GM19455 (cell line): ENCODE results near the gene TMEM91.
A peak's percentile ranks its signal among the peaks of the same experiment; 100 is the strongest.
"Not testable (repeated sequence)": the region's sequence is repeated elsewhere in the genome, so short reads cannot be mapped to it uniquely, and the experiment has no call there.

Experiments
- ATAC-seq: cut with Tn5 transposase; IDR thresholded peaks from one replicate; pipeline ENCODE4 v1.9.1; 2021; ENCODE audit not compliant: unreplicated experiment

The TMEM91 gene

DNA sequence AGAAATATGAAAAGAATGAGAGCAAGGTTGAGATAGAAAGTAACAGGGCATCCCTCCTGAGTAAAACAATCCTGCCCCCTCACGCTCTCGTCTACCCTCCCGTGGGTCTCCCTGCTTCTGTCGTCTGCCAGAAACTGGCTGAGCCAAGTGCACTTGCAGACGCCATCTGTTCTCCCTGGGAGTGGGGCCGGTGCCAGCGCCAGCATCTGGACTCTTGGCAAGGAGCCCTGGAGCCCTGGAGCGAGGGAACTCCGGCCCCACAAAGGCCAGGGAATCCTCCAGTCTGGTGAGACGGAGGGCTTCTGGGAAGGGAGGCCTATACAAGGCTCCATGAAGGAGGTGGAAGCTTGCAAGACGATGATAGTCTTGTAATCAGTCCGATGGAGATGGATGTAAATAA, 2.3 kb upstream of the TMEM91 start:
- ATAC-seq, result no peak

DNA sequence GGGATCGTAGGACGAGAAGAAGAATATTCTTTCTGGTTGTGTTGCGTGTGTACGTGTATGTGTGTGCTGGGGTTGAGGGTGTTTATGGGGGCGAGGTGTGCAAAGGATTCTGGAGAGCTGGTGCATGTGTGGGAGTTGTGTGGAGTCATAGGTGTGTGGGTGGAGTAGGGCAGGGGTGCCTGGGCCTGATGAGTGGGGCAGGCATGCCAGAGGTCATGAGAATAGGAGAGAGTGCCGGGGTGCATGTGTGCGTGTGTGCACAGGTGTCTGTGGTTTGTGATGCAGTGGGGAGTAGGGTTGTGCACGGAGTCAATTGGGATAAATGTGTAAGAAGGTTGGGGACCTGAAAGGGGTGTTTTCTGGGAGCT, 649 bp downstream of the TMEM91 start:
- no peak for ATAC-seq

DNA sequence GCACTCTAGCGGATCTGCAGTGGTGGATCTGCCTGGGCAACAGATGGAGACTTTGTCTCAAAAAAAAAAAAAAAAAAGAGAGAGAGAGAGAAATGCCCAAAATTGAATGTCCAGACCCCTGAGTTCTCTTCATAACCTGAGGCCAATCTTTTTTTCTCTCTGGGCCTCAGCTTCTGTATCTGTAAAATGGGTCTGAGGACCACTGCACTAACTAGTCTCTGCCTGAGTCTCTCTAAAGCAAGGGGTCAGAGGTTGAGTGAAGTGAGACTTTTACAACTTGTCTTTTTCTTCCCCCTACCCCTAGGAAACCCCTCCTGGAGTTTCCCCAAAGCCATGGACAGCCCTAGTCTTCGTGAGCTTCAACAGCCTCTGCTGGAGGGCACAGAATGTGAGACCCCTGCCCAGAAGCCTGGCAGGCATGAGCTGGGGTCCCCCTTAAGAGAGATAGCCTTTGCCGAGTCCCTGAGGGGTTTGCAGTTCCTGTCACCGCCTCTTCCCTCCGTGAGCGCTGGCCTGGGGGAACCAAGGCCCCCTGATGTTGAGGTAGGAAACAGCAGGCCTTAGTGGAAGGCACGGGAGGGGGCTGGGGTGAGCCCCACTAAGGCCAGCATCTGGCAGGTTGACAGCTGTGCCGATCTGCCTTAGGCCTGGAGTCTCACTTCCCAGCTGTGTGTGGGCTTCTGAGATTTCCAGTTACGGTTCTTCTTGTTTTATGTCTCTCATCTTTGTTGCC, 1.8 kb downstream of the TMEM91 start:
- no peak for ATAC-seq

DNA sequence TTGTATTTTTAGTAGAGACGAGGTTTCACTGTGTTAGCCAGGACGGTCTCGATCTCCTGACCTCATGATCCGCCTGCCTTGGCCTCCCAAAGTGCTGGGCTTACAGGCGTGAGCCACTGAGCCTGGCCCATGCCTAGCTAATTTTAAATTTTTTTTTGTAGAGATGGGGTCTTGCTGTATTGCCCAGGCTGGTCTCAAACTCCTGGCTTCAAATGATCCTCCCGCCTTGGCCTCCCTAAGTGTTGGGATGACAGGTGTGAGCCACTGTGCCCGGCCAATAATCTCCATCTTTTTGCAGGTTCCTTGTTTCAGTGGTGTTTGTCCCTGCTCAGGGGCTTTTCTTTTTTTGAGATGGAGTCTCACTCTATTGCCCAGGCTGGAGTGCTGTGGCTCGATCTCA, 5.2 kb downstream of the TMEM91 start:
- ATAC-seq, result not testable (repeated sequence)

DNA sequence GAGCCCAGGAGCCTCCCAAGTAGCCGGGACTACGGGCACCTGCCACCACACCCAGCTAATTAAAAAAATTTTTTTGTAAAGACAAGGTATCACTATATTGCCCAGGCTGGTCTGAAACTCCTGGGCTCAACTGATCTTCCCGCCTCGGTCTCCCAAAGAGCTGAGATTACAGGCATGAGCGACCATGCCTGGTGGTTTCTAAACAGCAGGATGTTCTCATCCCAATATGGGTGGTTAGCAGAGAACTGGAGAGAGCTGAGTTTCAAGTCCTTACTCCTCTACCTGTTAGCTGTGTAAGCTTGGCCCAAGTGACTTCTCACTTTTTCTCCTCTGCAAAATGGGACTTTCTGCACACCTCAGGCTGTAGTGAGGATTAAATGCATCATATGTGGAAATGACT, 8.0 kb downstream of the TMEM91 start:
- no peak for ATAC-seq

DNA sequence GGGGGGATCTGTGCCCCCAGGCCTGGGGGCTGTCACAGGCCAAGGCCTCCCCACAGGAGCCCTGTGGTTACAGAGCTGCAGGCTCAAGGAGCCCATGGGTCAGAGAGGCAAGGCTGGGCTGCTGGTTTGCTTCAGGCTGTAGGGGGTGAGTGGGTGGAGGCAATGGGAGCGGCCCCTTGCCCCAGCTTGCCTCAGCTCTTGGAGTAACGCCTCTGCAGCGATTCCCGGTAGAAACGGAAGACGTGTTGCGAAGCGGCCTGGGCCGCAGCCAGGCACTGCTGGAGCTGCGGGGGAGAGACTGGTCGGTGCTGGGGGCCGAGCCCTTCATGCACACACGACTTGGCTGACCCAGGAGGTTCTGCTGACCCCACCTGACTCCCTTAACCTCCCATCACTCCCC, 10.1 kb downstream of the TMEM91 start:
- no peak for ATAC-seq

DNA sequence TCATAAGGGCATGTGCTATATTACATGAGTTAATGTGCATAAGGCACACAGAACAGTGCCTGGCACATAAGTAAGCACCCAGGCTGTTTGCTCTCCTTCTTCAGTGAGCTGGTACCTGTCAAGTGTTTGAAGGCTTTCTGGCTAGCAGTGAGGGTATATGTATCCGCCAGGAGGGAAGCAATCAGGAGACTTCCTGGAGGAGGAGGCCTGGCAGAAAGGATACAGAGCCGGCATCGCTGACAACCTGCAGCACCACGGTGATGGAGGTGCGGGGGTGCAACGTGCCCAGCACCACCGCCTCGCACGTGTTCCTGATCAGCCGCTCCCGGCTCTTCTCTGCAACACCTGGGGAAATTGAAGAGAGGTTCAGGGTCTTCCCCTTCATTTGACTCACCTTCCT, 15.3 kb downstream of the TMEM91 start:
- no peak for ATAC-seq

DNA sequence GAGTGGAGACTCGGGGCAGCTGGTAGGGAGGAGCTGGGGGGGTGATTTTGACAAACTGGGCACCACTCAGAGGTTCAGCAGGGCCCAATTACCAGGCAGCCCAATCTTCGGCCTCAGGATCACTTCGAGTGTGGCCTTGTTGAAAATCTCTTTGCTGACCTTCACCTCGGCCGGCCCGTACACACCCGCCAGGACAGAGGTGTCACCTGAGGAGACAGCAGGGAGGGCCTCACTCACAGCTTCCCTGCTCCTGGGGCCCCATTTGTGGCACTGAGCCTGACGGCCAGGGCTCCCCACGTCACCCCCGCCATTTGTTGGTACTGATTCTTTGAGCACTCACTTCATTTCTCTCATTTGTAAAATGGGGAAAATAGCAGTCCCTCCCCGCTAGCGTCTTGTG, 16.4 kb downstream of the TMEM91 start:
- ATAC-seq, result no peak

DNA sequence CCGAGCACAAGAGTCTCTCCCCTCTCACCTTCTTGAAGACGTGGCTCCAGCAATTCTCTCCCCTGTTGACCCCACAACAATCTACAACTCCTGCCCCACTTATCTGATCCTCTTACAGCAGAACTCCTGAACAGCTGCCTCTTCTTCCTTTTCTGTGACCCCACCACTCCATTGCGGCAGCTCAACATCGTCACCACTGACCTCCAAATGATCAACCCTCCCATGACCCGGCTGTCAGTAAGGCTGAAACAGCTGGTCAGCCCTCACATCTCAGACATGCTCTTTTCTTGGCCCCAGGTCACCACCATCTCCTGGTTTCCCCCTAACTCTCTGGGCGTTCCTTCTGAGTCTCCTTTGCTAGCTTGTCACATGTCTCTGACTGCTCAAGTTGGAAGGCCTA, 19.0 kb downstream of the TMEM91 start:
- ATAC-seq, result no peak

DNA sequence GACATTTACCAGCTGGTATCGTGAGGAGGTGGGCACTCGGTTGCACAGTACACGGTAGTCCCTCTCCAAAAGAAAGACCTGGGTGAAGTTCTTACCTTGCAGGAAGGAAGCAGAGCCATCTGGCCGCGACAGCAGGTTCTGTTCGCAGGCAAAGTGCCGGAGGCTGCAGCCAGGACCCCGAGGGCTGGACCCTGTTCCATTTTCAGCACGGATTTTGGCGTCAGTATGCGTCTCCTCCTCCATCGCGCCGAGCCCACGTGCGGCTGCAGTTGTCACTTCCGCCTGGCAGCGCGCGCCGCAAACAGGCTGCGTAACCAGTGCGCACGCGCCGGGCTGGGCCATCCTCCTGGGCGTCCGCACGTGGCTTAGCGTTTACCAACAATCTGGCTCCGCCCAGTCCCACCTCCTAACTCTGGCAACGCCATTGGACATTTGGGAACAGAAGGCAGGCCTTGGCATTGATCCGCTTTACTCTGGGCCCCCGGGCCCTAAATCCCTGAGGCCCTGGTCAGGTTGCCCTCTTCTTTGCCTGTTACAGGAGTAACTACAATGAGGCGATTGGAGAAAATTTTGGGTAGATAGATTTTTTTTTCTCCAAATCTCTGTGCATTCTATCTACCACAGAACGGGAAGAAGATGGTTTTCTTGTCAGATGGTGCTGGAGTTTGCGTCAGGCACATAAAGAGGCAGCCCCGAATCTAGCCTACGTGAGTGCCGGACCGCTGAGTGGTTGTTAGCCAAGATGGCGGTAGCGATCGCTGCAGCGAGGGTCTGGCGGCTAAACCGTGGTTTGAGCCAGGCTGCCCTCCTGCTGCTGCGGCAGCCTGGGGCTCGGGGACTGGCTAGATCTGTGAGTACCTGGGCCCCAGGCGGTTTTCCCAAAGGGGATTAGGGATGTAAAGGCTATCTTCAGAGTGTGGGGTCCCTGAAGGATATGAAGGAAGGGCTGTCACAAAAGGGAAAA, 21.0 kb downstream of the TMEM91 start, which contains the start of the genes BCKDHA and EXOSC5:
BCKDHA (plus strand) TSS at position 733 of the 964 bp plus-strand sequence; CDS start at position 743, 10 bp downstream.
EXOSC5 (minus strand) TSS at position 274 of the 964 bp plus-strand sequence; CDS start at position 243, 31 bp downstream.
- ATAC-seq, result peak; percentile 78

DNA sequence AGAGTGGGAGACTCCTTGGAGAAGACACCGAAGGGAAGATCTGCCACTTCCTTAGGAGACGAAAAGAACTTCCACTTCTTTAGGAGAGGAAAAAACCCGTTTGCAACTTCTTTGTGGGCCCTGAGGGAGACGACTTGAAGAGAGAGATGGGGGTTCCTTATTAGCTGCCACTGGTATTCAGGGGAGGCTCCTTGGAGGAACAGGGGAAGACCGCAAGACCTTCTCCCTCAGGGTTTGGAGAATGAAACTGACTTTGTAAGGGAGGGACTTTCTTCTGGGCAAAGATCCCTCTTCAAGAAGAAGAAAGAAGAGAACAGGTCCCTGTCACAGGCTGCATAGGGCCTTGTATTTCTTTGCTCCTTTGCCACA, 21.7 kb downstream of the TMEM91 start:
- ATAC-seq, result no peak

DNA sequence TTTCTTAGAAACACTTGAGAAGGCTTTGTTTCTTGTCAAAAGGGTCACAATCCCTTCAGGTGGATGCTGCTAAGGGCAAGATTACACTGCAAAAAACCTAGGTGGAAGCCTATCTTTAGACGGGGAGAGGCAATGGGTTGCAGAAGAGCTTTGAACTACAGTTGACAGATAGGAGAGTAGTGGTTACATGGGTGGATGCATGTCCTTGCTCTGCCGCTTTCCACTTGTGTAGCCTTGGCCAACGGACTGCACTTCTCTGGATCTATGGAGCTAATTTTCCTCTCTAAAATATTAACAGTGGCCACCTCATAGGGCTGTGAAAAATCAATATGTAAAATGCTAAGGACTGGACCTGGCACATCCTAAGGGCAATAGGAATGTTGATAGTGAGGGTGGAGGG, 22.3 kb downstream of the TMEM91 start:
- ATAC-seq, result no peak

DNA sequence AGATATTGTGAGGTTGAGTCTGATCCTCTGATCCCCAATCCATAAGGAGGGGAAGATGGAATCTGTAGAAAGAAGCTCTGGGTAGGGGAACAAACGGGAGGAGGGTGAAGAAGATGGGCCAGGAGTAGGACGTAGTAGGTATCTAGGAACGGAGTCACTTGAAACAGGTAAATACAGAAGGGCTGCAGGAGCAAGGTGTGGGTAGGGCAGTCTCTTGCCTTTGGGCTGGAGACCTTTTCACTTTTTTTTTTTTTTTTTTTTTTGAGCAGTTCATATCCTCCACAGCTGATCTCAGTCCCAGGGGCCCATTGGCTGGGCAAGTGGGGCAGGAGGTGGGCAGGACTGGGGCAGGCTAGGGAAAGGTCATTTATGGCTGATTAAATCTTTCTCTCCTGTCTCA, 22.8 kb downstream of the TMEM91 start:
- no peak for ATAC-seq

DNA sequence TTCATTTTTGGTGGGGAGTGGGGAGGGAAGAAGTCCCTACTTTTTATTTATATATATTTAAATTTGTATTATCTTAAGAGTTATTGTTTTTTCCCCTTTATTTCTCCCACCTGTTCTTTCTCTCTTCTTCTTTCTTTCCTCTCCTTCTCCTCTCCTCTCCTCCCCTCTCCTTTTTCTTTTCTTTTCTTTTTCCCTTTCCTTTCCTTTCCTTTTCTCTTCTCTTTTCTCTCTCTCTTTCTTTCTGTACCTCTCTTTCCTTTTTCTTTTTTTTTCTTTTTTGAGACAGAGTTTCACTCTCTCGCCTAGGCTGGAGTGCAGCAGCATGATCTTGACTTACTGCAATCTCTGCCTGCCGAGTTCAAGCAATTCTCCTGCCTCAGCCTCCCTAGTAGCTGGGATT, 23.2 kb downstream of the TMEM91 start:
- ATAC-seq, result no peak

DNA sequence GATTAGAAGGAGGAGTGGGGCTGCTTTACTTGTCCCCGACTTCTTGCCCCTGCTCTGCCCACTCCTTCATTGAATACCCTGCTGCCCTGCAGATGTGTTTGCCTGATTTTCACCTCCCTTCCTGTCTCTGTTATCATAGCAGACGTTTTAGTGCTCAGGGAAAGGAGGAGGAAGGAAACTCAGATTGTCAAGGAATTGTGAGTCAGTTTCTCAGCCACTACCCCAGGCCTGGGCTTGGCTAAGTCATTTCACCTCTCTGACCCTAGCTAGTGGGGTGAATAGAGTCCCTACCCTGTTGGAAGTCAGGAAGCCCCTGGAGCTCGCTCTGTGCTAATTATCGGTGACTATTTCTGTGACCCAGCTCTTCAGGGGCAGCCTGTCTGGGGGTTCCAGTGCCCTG, 25.1 kb downstream of the TMEM91 start:
- no peak for ATAC-seq

DNA sequence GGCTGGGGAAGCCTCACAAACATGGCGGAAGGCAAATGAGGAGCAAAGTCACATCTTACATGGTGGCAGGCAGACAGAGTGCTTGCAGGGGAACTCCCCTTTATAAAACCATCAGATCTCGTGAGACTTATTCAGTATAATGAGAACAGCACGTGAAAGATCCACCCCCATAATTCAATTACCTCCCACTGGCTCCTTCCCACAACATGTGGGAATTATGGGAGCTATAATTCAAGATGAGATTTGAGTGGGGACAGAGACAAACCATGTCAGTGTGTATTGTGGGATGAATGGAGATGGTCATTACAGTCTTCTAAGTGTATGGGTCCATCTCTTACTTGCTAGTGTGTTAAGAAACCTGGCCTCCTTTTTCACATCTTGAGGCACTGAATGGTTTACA, 25.7 kb downstream of the TMEM91 start:
- ATAC-seq, result no peak

DNA sequence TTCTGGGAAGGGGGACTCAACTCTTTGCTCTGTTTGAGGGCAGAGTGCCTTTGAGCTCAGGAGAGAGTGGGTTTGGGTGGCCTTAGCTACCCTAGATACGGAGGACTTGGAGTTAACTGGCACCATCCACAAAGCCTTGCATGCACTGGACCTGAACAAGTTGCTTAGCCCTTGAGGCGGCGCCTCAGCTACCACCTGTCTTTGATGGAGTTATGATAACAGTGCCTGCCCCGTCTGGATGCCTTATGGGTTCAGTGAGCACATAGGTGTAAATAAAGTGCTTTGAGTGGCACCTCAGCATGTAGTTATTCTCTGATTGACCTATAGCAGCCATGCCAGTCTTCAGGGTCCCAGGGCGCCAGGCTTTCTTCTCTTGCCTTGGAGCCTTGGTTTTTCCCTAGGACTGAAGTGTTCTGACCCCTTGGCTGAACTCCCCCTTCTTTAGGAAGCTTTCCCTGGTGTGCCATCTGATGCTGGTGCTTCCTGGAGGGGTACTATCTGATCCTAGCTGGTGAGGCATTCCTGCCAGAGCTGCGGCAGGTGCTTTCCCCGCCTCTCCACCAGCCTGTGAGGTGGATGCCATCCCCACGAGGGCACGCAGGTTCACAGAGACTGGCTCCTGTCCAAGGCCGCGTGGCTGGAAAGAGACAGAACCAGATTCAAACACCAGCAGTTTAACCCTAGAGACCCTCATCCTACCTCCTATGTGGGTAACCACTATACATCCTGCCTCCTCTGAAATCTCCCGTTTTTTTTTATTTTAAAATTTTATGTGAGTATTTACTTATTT, 27.0 kb downstream of the TMEM91 start:
- ATAC-seq, result no peak

DNA sequence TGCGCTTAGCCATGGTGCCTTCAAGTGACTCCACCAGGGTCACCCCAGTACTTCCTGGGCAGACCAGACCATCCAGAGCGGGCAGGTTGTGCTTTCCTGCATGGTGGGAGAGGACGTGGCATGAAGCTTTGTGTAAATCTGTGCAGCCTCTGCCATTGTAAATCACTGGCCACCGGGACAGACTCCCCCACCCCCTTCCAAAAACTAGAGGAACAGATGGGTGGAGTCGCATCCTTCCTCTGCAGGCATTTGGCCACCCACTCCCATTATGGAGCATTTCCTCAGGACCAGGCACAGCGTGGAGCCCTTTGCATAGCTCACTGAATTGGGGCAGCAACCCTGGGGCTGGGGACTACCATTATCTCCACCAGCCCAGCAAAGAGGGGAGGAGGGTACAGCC, 29.4 kb downstream of the TMEM91 start:
- ATAC-seq, result no peak

DNA sequence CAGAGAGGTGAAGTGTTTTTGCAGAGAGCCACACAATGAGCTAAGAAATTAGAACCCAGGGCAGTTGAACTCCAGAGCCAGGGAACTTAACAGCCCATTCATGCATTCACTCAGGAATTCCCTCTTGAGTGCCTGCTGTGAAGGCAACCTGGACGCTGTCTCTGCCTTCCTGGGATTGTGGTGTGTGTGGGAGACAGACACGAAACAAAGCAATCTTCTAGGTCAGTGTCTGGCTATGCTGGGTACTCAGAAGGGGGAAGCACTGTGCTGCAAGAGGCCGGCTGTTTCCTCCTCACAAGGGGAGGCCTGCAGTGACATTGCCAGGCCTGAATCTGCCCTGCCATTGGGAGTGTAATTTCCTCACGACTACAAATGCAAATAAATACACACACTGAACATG, 30.9 kb downstream of the TMEM91 start:
- no peak for ATAC-seq

DNA sequence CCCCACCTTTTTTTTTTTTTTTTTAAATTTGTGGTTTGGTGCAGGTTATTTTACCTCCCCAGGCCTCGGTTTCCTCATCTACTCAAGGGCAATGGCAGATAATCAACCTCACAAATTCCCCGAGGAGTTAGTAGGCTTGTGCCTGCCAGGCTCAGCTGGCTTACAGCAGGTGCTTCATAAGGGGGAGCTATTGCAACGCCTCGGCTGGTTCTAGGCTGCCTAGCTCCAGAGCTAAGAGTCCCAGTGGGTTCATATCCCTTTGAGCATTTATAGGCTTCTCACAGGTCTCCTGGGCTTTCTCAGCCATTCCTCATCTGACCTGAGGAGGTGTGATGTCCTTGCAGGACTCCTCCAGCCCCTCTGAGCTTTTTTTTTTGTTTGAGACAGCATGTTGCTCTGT, 31.9 kb downstream of the TMEM91 start:
- no peak for ATAC-seq

DNA sequence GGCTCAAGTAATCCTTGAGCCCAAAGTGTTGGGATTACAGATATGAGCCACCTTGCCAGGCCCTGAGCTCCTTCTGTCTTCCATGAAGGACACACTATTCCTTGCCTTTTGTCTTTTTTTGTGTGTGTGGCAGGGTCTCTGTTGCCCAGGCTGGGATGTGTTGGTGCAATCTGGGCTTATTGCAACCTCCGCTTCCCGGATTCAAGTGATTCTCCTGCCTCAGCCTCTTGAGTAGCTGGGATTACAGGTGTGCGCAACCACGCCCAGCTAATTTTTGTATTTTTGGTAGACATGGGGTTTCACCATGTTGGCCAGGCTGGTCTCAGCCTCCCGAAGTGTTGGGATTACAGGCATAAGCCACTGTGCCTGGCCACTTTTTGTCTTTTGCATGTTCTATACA, 32.5 kb downstream of the TMEM91 start:
- not testable (repeated sequence) for ATAC-seq
